ENCODE results near the gene G6PD. TPM values are rescaled to one million over a fixed set of nuclear protein-coding genes. Genes with fewer than 3 reads are reported as not detected.

Gene G6PD
- total and polyA plus RNA-seq, 2 of the 4 experiments (the other 2 are of a cell fraction), result 77.1 to 213 TPM

DNA sequence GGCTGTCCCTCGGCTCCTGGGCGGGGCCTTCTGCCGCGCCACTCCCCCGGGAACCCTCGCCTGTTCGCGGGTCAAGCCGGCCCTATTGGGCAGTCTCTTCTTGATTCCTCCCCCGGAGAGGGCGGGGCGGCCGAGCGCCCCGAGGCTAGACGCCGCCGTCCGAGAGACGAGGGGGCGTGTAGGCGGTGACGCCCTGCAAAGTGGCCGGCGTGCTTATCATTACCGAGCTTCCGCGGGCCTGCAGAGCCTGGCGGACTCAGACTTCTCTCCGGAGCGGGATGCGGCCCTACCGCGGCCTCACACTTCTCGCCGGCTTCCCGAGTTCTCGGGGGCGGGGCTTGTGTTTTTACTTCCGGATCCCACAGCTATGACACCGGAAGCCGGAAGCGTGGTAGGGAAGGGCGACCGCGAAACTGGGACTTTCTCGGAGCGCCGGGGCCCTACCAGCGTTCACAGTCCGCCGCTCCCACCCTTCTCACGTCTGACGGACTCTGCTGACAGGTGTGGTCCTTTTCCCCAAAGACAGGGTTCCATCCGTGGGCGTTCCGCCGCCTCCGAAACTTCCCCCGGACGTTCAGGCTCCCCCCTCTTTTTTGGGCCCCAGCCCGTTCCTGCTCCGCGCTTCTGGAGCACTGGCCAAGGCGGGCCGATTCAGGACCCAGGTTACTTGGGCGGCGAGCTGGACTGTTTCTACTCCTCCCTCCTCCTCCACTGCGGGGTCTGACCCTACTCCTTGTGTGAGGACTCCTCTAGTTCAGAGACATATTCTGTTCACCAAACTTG is 790 bp upstream of the G6PD start, which contains the start of gene IKBKG:
TSS of gene IKBKG (plus strand) at position 376 of the 783 bp plus-strand sequence. CDS start 4,383 bp downstream, outside the sequence.
- Histone ChIP-seq H3K9me1 (ENCODE audit: insufficient read depth, low read length) (peaks cover 6% of the 10 kb centered on the region; the same call in 1 of the 2 replicates), H2BK15ac (ENCODE audit: low read depth, low read length) (peak within 1 kb of the TSS; percentile 40; the same call in 1 of the 3 replicates), H4K8ac (ENCODE audit: low read depth in 2 of 2, low read length in 2 of 2) (peak within 1 kb of the TSS; percentile 42 to 88), H3K36me3 (ENCODE audit: control insufficient read depth, insufficient read depth, low read length) (peaks cover 24% of the 10 kb centered on the region), H2BK5ac (ENCODE audit: low read depth, low read length, poor library complexity, severe bottlenecking) (peak within 1 kb of the TSS; percentile 92), H3K56ac (ENCODE audit: extremely low read depth, insufficient read depth, low read length) (peak within 1 kb of the TSS; percentile 92), H3K9me3 (ENCODE audit: control insufficient read depth, insufficient read depth, low read length) (no peaks in the 10 kb centered on the region), H3K9ac (ENCODE audit: low read depth, low read length) (peak within 1 kb of the TSS; percentile 97), H2AK9ac (replicated peaks; ENCODE audit: low read depth, low read length, poor library complexity) (peak within 1 kb of the TSS; percentile 59), H3K4me1 (ENCODE audit: control insufficient read depth, insufficient read depth, low read length) (peaks cover 9% of the 10 kb centered on the region), H2BK20ac (ENCODE audit: low read depth, low read length) (peak within 1 kb of the TSS; percentile 33), H3K14ac (replicated peaks; ENCODE audit: low read depth, low read length) (peak within 1 kb of the TSS; percentile 64), H3K4ac (ENCODE audit: low read depth, low read length) (peak within 1 kb of the TSS; percentile 95), H2AFZ (replicated peaks; ENCODE audit: low read length, poor library complexity) (peak within 1 kb of the TSS; percentile 88), H3K4me3 (ENCODE audit: insufficient read depth, low read depth, low read length) (peak within 1 kb of the TSS; percentile 95), H4K5ac (ENCODE audit: low read depth, low read length) (peak within 1 kb of the TSS; percentile 89), H4K20me1 (ENCODE audit: insufficient read depth, low read length) (peaks cover 9% of the 10 kb centered on the region; the same call in 1 of the 2 replicates), H3K79me1 (ENCODE audit: low read depth in 1 of 2, low read length in 2 of 2) (peaks cover 8 to 52% of the 10 kb centered on the region in 2 experiments; a peak in 3 of 4 replicates), H2AK5ac (ENCODE audit: low read depth, low read length) (peak within 1 kb of the TSS; percentile 85), H3K27me3 (ENCODE audit: control insufficient read depth, insufficient read depth, low read length) (no peaks in the 10 kb centered on the region), H3K4me2 (ENCODE audit: low read depth, low read length) (peak within 1 kb of the TSS; percentile 90), H3K27ac (ENCODE audit: insufficient read depth, low read length) (peak within 1 kb of the TSS; percentile 97), H4K91ac (ENCODE audit: insufficient read depth, low read depth, low read length) (peak within 1 kb of the TSS; percentile 82), H3K18ac (ENCODE audit: low read depth, low read length) (peak within 1 kb of the TSS; percentile 63; the same call in 1 of the 2 replicates), H2BK120ac (ENCODE audit: low read depth, low read length) (peak within 1 kb of the TSS; percentile 88), H3K23ac (ENCODE audit: low read depth, low read length) (peak within 1 kb of the TSS; percentile 68)
- TF ChIP-seq RAD21 (IDR thresholded peaks at IDR 0.05; ENCODE audit: low read length) (no peak), POLR2A (IDR thresholded peaks at IDR 0.05; ENCODE audit: low read depth, low read length) (0 out of 2 replicates have a peak, but pooled peaks have one; percentile 63), RFX5 (IDR thresholded peaks at IDR 0.05; ENCODE audit: low read depth, low read length) (no peak)
- 27% methylated on average over 44 of the region's 69 CpGs; no CpG with 5 or more reads in 1 of the 2 experiments for WGBS, 2 experiments (ENCODE audit: extremely low coverage in 2 of 2, insufficient read length in 1 of 2)
- intact Hi-C loops (cut with micrococcal nuclease) (loop anchor here (2.0 kb wide), 2 partner anchors 31 to 57 kb away; partner anchors contain the start of genes FAM3A and SLC10A3), in situ Hi-C loops (cut with MboI; ENCODE audit: low sequenced_read_pairs) (loop anchor here (25.0 kb wide), 1 partner anchor 1585 kb away; no protein-coding TSS in a partner anchor), dilution Hi-C loops (cut with HindIII; ENCODE audit: low sequenced_read_pairs, unreplicated experiment) (no loop called here)
- BruUV-seq (replicated peaks), result TSS peak; percentile 55
- POLR2A ChIA-PET (ENCODE audit: unreplicated experiment), result no interaction called here
- DNase-seq (peak; percentile 86), ATAC-seq (ENCODE audit: low read depth) (peak; percentile 88)
- CTCF ChIA-PET, result no interaction called here
